HG03432 (cell line): ENCODE measurements around the gene TAP2.
"Not testable (repeated sequence)": the region's sequence is repeated elsewhere in the genome, so short reads cannot be mapped to it uniquely, and the experiment has no call there.

Experiments used
- ATAC-seq: cut with Tn5 transposase; IDR thresholded peaks from one replicate; pipeline ENCODE4 v1.9.1; 2021; ENCODE audit warnings: mild to moderate bottlenecking, moderate library complexity; ENCODE audit not compliant: unreplicated experiment

Gene TAP2

DNA sequence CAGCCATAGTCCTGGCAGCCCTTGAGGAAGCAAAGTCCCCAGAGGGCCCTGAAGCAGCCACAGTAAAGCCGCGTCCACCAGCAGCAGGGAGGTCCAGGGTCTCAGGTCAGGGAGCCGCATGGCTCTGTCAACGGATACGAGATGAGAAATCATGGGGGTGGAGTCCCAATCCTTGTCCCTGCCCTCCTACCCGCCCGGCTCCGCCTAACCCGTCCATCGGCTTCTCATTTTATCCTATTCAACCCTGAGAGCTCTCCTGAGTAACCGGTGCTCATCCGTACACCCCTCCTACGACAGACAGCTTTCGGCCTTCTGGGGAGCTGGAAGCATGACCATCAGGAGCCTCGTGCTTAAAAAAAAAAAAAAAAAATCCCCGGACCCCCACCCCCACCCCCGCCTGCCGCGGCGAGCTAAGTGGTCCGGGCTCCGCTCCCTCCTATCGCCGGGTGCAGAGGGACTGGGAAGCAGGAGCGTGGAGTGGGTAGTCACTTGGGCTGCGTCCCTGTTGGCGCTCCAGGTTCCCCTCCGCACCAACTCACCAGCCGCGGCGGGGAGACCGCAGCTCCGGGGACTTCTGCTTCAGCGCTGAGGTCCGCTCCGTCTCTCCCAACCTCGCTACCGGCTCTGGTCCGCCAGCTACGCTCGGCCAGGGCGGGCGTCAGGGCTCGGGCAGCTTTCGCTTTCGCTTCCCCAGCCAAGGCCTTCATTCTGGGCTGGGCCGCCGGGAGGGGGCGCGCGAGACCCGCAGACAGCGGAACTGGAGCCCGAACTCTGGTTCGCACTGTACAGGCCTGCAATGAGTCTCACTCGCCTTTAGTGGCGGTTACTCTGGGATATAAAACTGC lies at the start of gene TAP2:
TAP2 (minus strand) TSS at position 626 of the 845 bp plus-strand sequence; CDS start at position 120, 506 bp downstream.
- ATAC-seq: peak; percentile 77

DNA sequence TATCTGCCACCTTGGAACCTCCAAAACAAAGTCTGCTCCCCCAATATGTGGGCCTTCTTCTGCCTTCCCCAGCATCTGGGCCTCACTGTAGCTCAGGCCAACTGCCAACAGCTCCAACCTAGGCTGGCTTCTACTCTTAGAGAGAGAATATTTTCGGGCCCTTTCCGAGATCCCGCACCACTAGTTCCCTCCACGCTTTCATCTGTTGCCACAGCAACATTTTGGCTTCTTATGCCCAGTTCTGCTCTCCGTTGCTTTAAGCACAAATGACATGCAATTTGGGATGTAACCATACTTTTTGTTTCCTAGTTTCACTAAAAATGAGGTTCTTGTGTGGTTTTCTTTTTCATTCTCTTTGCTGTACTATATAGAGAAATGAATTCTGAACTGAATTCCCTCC lies 49.1 kb upstream of the TAP2 start:
- ATAC-seq: no peak

- no peak for ATAC-seq
Observed at GRCh38 chr6:32886681-32887383, 48.3 kb upstream of the TAP2 start.

- ATAC-seq: no peak
Observed at GRCh38 chr6:32885698-32886286, 47.3 kb upstream of the TAP2 start.

GRCh38 chr6:32883789-32884188 lies 45.2 kb upstream of the TAP2 start:
- no peak for ATAC-seq

- ATAC-seq: no peak
Observed at GRCh38 chr6:32882879-32883250, 44.3 kb upstream of the TAP2 start.

- not testable (repeated sequence) for ATAC-seq
Observed at GRCh38 chr6:32880962-32881361, 42.4 kb upstream of the TAP2 start.

- ATAC-seq: no peak
Observed at GRCh38 chr6:32879691-32880090, 41.2 kb upstream of the TAP2 start.

GRCh38 chr6:32876603-32877002 lies 38.1 kb upstream of the TAP2 start:
- no peak for ATAC-seq

DNA sequence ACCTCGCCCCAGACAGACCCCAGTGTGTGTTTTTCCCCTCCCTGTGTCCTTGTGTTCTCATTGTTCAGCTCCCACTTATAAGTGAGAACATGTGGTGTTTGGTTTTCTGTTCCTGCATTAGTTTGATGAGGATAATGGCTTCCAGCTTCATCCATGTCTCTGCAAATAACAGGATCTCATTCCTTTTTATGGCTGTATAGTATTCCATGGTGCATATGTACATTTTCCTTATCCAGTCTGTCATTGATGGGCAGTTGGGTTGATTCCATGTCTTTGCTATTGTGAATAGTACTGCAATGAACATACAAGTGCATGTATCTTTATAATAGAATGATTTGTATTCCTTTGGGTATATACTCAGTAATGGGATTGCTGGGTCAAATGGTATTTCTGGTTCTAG lies 35.4 kb upstream of the TAP2 start:
- ATAC-seq: not testable (repeated sequence)

- ATAC-seq: no peak
Observed at GRCh38 chr6:32868257-32868788, 29.8 kb upstream of the TAP2 start.

DNA sequence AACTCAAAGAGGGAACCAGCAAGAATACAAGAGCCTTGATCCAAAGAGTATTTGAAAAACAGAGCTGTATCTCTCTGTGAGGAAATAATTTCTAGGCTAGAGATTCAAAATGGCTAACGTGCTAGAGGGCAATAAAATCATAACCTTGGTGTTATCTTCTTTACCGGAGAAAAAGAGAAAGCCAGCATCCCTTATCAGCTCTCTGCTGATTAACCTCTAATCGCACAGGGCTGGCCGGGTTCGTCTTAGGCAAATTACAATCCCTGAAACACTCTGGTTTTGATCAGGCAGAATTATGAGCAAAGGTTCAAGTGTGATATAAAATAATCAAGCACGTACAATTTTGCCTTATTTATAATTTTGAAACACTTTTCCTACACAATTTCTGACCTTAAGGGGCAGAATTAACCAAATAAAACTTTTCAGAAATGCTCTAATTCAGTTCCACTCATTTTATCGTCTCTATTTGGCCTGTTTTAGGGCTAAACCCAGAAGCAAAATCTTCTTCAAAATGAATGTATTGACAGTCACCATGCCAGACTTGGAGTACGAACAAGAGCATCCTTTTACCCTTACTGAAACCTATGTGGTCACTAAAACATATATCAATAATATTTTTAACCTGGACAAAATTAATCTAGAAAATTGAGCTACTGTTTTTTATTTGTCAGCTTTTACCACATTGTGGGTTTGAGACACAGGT lies 29.2 kb upstream of the TAP2 start:
- ATAC-seq: no peak

- ATAC-seq: no peak
Observed at GRCh38 chr6:32867022-32867477, 28.5 kb upstream of the TAP2 start.

DNA sequence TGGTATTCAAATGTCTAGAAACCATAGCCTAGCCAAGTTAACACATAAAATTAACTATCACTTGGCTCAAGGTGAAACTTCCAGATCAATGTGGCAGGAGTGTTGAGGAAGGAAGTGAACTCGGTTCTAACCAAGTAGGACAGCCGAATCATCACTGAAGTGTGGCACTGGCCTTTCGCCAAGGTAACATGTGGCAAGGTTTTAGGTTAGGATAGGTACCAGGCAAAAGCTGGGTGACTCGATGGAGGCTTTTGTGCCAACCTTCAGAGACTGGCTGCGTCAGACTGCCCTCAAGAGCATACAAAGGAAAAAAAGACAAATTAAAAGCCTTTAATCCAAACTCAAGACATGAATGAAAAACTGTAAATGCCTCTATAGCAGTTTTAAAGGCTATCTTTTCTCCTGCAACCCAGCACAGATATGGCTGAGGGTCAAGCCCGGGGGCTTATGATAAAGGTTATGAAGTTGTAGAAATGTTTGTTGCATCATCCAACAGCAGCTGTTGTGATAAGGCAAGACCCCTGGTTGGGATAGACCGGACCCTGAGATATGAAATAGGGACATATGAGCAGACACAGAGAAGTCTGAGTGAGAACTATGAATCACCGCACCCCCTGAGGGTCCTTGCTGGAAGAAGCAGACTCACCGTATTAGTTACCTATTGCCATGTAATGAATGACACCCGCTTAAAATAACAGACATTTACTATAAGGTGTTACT lies 27.3 kb upstream of the TAP2 start:
- ATAC-seq: no peak

DNA sequence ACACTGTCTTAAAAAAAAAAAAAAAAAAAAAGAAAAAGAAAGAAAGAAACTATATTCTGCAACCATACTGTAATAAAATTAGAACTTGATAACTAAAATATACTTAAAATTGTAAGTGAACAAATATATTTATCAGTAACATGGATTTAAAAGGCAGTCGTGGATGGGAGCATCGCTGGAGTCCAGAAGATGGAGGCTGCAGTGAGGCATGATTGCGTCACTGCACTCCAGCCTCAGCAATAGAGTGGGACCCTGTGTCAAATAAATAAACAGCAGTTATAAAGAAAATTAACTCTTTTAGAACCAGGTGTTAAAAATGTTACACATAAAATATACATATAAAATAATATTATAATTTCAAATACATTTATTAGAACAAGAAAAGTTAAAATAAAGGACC lies 24.2 kb upstream of the TAP2 start:
- ATAC-seq: no peak

DNA sequence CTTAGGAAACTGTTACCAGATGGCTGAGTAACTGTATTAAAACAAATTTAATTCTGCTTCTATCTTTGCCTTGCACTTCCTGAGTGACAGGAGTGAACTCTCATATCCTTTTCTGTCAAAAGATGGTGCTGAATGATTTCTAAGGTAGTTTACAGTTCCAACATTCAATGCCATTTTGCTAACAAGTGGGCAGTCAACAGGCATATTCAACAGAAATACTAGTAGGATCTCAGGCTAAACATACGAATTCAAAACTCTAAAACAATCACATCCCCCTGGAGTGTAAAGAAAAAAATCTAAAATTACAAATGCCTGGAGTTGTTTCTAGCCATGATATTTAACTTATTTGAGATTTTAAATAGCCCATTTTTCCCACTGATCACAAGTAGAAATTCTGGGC lies 22.1 kb upstream of the TAP2 start:
- no peak for ATAC-seq

DNA sequence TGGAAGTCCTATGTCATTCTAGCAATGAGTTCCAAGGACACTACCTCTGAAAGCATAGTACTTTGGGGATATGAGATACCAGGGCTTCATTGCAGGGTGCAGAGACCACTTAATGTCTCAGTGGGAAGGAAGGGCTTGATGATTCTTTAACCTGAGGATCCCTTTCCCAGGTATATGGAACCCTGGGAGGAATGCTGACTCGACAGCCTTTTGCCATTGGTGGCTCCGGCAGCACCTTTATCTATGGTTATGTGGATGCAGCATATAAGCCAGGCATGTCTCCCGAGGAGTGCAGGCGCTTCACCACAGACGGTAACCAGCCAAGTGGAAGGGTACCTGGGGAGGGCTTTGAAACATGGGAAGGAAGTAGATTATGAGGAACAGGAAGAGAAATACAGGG lies 19.7 kb upstream of the TAP2 start:
- ATAC-seq: no peak

- no peak for ATAC-seq
Observed at GRCh38 chr6:32857156-32857891, 18.8 kb upstream of the TAP2 start.

DNA sequence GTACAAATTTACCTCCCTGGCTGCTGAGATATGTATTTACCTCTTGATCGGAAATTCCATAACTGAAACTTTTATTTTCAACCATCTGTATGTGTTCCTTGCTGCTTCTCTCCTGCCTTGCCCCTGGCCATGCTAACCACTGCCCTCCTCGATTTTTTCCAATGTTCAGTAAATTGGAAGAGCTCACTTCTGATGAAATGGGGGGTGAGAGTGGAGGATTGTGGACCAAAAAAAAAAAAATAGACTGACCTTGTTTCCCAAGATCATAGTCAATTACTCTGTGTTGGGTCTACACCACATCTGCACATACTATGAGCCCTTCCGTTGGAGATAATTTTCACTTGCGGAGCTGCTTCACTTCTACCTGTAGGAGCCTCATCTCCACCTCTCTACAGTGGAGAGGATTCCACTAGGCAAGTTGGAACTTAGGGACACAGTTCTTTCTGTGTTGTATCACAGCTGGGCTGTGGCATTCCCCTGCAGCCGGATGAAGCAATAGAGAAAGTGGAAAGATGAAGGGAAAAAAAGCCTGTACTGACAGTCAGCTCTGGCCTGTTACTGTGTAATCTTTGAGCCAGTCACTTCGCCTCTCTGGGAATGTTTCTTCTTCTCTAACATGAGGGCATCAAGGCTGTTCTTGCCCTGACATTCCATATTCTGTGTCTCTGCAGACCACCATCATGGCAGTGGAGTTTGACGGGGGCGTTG lies 17.1 kb upstream of the TAP2 start:
- ATAC-seq: no peak
